Hematopoietic multipotent progenitor cell treated with erythropoietin and hydrocortisone succinate and interleukin-3 and kit ligand, for 8 days (in vitro differentiated cells): ENCODE results near the gene ACR.

ENCODE experiments used
- DNase-seq: peaks from one replicate; pipeline ENCODE4 v3.0.0-alpha.2; 2015

Gene ACR

GRCh38 chr22:50737728-50738648 lies at the start of gene ACR:
Gene ACR, plus strand, starts transcription at chr22:50738204. Its CDS starts 32 bp downstream, at chr22:50738236.
- no peak for DNase-seq

- no peak for DNase-seq
Measured at GRCh38 chr22:50688448-50688847, 49.6 kb upstream of the ACR start.

- DNase-seq: peak; percentile 53
Measured at GRCh38 chr22:50691521-50691920, 46.5 kb upstream of the ACR start.

- DNase-seq: no peak
Measured at GRCh38 chr22:50693462-50693861, 44.5 kb upstream of the ACR start.

- DNase-seq: no peak
Measured at GRCh38 chr22:50694099-50694605, 43.9 kb upstream of the ACR start.

- no peak for DNase-seq
Measured at GRCh38 chr22:50694766-50695420, 43.1 kb upstream of the ACR start.

- DNase-seq: no peak
Measured at GRCh38 chr22:50695421-50696250, 42.4 kb upstream of the ACR start.

- no peak for DNase-seq
Measured at GRCh38 chr22:50696251-50696798, 41.7 kb upstream of the ACR start.

GRCh38 chr22:50696799-50697561 lies 41.0 kb upstream of the ACR start:
- no peak for DNase-seq

- DNase-seq: no peak
Measured at GRCh38 chr22:50697667-50698506, 40.1 kb upstream of the ACR start.

- DNase-seq: no peak
Measured at GRCh38 chr22:50698546-50698945, 39.5 kb upstream of the ACR start.

GRCh38 chr22:50699001-50699755 lies 38.8 kb upstream of the ACR start:
- DNase-seq: no peak

GRCh38 chr22:50699756-50700386 lies 38.1 kb upstream of the ACR start:
- no peak for DNase-seq

- no peak for DNase-seq
Measured at GRCh38 chr22:50700387-50701075, 37.5 kb upstream of the ACR start.

GRCh38 chr22:50701076-50701419 lies 37.0 kb upstream of the ACR start:
- no peak for DNase-seq

GRCh38 chr22:50701428-50702154 lies 36.4 kb upstream of the ACR start:
- no peak for DNase-seq

GRCh38 chr22:50702261-50702671 lies 35.7 kb upstream of the ACR start:
- DNase-seq: no peak
